ENCODE measurements around the gene JMJD1C.
"Not testable (repeated sequence)": the region's sequence is repeated elsewhere in the genome, so short reads cannot be mapped to it uniquely, and the experiment has no call there.

JMJD1C gene

DNA sequence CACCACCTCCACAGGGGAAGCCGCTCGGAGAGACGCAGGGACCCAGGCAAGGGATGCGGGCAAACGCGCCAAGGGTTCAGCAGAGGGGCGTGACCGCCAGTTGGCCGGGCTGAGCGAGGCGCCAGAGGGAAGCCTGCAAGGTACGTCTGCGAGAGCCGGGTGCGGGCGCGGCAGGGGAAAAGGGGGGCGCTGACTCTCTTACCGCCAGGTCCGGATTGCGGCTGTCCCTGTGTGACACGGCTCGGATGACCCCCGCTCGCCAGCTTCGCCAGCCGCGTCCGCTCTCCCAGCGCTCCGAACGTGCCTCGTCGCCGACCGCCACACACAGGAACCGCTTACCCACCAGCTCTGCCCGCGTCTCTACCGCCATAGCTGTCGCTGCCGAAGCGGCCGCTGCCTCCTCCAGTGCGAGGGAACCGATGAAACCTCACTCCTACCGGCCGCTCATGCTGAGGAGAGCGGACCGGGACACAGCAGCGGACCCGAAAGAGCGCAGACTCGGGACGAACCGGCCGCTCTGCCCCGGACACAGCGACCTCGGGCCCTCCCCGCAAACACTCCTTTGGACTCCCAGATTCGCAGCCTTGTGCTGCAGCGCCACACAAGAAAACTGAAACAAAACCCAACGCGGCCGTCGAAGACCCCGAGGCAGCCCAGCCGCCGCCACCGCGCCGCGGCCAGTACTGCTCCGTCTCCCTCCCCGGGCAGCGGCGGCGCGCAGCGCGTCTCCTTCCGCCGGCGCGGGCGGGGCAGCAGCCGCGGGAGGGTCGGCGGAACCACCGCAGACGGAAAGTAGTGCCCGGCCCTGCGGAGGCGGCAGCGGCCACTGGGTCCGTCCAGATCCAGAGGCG, at the start of gene JMJD1C:
Gene JMJD1C, minus strand, starts transcription at position 685 of the 851 bp plus-strand sequence. Its CDS starts 315 bp downstream, at position 370.
- in situ Hi-C loops (cut with MboI; ENCODE audit: low sequenced_read_pairs), result no loop called here

- in situ Hi-C loops (cut with MboI; ENCODE audit: low sequenced_read_pairs), result no loop called here
These were observed 49.4 kb upstream of the JMJD1C start for GRCh38 chr10:63515002-63515763.

- in situ Hi-C loops (cut with MboI; ENCODE audit: low sequenced_read_pairs), result no loop called here
These were observed 40.8 kb upstream of the JMJD1C start for GRCh38 chr10:63506554-63506953.

DNA sequence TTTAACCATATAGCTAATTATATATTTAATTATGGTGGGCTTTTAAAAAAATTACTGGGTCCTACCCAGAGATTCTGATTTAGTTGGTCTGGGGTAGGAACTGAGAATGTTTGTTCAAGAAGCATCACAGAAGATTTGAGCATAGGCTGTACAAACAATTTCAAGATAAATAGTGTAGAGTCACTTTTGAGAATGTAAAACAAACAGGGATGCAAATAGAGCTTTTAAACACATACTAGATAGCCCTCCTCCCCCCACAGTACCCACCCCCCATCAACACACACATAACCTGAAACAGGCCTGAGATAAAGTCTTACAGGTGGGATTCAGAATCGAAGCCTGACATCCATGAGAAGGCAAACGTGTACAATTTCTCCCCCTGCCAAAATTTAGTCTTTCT, 39.8 kb upstream of the JMJD1C start:
- in situ Hi-C loops (cut with MboI; ENCODE audit: low sequenced_read_pairs), result no loop called here

DNA sequence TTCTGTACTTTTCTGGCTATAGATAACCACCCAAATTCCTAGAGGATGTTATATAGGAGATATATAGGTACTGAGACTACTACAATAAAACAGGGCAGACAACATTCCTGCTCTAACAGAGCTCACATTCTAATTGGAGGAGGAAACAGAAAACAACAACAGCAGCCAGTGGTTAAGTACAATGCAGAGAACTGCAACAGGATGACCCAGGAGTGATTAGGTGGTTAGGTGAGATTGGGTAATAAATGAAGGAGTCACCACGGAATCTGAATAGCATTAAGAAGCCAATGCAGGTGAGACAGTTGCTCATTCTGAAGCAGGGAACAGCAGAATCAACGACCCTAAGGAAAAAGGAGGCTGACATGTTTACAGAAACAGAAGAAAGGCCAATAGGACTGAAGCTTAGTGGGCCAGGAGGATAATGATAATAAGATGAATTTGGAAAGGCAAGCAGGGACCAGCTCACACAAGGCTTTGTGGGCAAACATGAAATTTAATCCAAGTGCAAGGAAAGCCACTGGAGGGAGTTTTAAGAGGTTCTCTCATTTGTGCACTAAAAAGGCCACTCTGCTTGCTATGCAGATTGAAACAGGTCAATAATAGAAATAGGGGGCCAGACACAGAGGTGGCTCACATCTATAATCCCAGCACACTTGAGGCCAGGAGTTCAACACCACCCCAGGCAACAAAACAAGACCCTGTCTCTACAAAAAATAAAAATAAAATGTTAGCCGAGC, 38.5 kb upstream of the JMJD1C start:
- in situ Hi-C loops (cut with MboI; ENCODE audit: low sequenced_read_pairs), result no loop called here

GRCh38 chr10:63503395-63503794, 37.6 kb upstream of the JMJD1C start:
- in situ Hi-C loops (cut with MboI; ENCODE audit: low sequenced_read_pairs), result no loop called here

DNA sequence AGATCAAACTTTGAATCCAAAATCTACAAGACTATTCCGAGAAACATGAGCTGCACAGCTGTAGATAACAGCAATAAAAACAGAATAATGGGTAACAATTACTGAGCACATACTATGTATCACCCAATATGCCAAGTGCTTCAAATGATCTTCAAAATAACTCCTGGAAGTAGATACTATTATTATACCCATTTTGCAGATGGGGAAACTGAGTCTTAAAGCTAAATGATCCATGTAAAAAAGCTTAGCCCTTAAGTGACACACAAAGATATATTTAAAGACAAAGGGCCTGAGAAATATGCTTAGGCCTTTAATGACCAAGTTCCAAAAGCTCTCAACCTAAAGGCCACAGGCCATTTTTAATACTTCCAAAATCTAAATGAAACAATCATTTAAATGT, 37.1 kb upstream of the JMJD1C start:
- in situ Hi-C loops (cut with MboI; ENCODE audit: low sequenced_read_pairs), result no loop called here

- in situ Hi-C loops (cut with MboI; ENCODE audit: low sequenced_read_pairs), result no loop called here
These were observed 36.2 kb upstream of the JMJD1C start for GRCh38 chr10:63501954-63502353.

- in situ Hi-C loops (cut with MboI; ENCODE audit: low sequenced_read_pairs), result not testable (repeated sequence)
These were observed 34.8 kb upstream of the JMJD1C start for GRCh38 chr10:63500551-63500950.

GRCh38 chr10:63498665-63499064, 32.9 kb upstream of the JMJD1C start:
- in situ Hi-C loops (cut with MboI; ENCODE audit: low sequenced_read_pairs), result no loop called here

DNA sequence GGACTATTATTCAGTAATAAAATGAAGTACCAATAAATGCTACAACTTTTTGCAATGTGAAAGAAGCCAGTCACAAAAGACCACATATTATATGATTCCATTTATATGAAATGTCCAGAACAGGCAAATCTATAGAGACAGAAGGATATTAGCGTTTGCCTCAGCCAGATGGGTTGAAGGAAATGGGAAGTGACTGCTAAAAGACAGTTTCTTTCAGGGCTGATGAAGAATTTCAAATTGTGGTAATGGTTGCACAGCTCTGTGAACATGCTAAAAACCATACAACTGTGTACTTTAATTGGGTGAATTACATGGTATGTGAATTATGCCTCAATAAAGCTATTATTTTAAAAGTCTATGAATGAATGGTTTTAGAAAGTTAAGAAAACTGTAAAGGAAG, 31.5 kb upstream of the JMJD1C start:
- in situ Hi-C loops (cut with MboI; ENCODE audit: low sequenced_read_pairs), result no loop called here

- in situ Hi-C loops (cut with MboI; ENCODE audit: low sequenced_read_pairs), result no loop called here
These were observed 30.8 kb upstream of the JMJD1C start for GRCh38 chr10:63496561-63496960.

GRCh38 chr10:63494951-63495350, 29.2 kb upstream of the JMJD1C start:
- in situ Hi-C loops (cut with MboI; ENCODE audit: low sequenced_read_pairs), result no loop called here

DNA sequence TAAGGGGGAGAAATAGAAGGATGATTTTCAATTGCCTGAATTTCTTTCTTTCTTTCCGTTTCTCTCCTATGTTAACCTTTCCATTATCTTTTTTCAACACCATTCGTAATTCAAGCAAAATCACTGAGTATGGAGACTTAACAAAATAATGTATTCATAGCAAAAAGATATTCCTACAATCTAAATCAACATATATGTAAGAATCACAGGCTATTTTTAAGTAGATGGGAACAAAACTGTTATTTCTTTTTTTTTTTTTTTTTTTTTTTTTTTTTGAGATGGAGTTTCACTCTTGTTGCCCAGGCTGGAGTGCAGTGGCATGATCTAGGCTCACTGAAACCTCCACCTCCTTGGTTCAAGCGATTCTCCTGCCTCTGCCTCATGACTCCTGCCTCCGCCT, 27.2 kb upstream of the JMJD1C start:
- in situ Hi-C loops (cut with MboI; ENCODE audit: low sequenced_read_pairs), result no loop called here

GRCh38 chr10:63492317-63492690, 26.5 kb upstream of the JMJD1C start:
- in situ Hi-C loops (cut with MboI; ENCODE audit: low sequenced_read_pairs), result not testable (repeated sequence)

DNA sequence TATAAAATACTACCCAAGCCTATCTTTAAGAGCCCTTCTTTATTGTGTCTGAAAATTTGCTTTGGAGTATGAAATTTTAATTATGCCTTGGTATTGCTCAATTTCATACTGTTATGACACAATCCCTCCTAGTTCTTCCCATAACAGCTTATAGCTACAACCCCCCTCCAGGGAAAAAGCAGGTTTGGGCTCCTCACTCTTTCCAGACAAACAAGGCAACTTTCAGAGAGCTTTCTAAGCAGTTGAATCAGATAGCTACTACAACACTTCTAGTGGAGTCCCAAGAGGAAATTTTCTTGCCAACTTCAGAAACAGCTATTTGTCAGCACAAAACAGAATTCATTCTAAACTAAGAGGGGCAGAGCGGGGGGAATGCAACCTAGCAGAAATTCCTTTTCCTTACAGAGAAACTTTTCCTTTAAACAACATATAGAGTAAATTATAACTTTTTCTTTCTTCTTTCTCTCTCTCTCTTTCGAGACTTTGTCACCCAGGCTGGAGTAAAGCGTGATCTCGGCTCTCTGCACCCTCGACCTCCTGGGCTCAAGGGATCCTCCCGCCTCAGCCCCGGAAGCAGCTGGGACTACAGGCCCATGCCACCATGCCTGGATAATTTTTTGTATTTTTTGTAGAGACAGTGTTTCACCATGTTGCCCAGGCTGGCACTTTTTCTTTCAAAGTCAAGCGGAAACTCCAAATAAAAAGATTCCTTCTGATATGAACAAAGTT, 26.0 kb upstream of the JMJD1C start:
- in situ Hi-C loops (cut with MboI; ENCODE audit: low sequenced_read_pairs), result no loop called here

DNA sequence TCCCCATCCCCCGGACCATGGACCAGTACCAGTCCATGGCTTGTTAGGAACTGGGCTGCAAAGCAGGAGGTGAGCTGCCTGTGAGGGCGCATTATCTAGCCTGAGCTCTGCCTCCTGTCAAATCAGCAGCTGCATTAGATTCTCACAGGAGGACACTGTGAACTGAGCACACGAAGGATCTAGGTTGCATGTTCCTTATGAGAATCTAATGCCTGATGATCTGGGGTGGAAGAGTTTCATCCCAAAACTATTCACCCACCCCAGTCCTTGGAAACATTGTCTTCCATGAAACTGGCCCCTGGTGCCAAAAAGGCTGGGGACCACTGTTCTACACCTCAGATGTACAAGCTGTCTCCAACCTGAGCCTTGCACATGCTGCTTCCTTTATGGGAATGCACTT, 24.1 kb upstream of the JMJD1C start:
- in situ Hi-C loops (cut with MboI; ENCODE audit: low sequenced_read_pairs), result no loop called here

GRCh38 chr10:63487990-63488389, 22.2 kb upstream of the JMJD1C start:
- in situ Hi-C loops (cut with MboI; ENCODE audit: low sequenced_read_pairs), result no loop called here

DNA sequence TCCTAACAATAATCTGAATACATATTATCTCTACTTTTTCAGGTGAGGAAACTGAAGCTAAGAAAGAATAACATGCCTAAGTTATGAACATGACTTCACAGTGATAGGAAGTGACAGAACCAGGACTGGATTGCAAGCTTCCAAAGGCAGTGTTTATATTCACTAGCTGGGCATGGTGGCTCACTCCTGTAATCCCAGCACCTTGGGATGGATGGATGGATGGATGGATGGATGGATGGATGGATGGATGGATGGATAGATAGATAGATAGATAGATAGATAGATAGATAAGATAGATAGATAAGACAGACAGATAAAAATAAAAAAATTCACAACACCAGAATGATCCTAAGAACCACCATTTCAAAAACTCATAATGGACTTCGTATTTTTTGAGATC, 18.2 kb upstream of the JMJD1C start:
- in situ Hi-C loops (cut with MboI; ENCODE audit: low sequenced_read_pairs), result no loop called here

- in situ Hi-C loops (cut with MboI; ENCODE audit: low sequenced_read_pairs), result no loop called here
These were observed 16.1 kb upstream of the JMJD1C start for GRCh38 chr10:63481815-63482421.
